OCI-LY3 (cell line): ENCODE measurements around the gene ALKBH5.

Experiments used
- H2AFZ ChIP-seq: fragments of 200-600, 300-600 bp; shearing (Covaris generic); 2 replicates; pipeline ENCODE4 v1.6.0; 2014; ENCODE audit warnings: antibody characterized with exemption, low read depth, low read length
- H3K27ac ChIP-seq: fragments of 200-600, 300-600 bp; sonication (generic); 2 replicates; pipeline ENCODE4 v1.5.1; 2014; ENCODE audit warnings: mild to moderate bottlenecking, low read length, moderate library complexity, mixed read lengths
- H3K27me3 ChIP-seq: fragments of 200-600, 300-600 bp; sonication (generic); 2 replicates; pipeline ENCODE4 v1.6.1; 2014; ENCODE audit warnings: low read depth, low read length, mixed read lengths
- H3K36me3 ChIP-seq: fragments of 200-600, 300-600 bp; sonication (generic); replicated peaks from 2 replicates; pipeline ENCODE3; 2014; ENCODE audit warnings: low read depth, low read length, mixed read lengths
- H3K4me1 ChIP-seq: fragments of 300-600, 200-600 bp; sonication (generic); 2 replicates; pipeline ENCODE4 v1.6.1; 2014; ENCODE audit warnings: low read length, mixed read lengths
- H3K4me2 ChIP-seq: fragments of 200-600, 300-600 bp; sonication (generic); 2 replicates; pipeline ENCODE4 v1.6.1; 2014; ENCODE audit warnings: low read length, mixed read lengths
- H3K4me3 ChIP-seq: fragments of 300-600, 200-600 bp; sonication (generic); 2 replicates; pipeline ENCODE4 v1.5.1; 2014; ENCODE audit warnings: antibody characterized with exemption, mild to moderate bottlenecking, low read length, moderate library complexity
- H3K79me2 ChIP-seq: fragments of 300-600, 200-600 bp; shearing (Covaris generic); 2 replicates; pipeline ENCODE4 v1.6.1; 2014; ENCODE audit warnings: mild to moderate bottlenecking, low read length, mixed read lengths
- H3K9ac ChIP-seq: fragments of 300-600, 200-600 bp; shearing (Covaris generic); 2 replicates; pipeline ENCODE4 v1.6.0; 2014; ENCODE audit warnings: mild to moderate bottlenecking, low read length, moderate library complexity
- H3K9me3 ChIP-seq: fragments of 200-600, 300-600 bp; shearing (Covaris generic); 2 replicates; pipeline ENCODE4 v1.6.1; 2014; ENCODE audit warnings: low read length, mixed read lengths; ENCODE audit not compliant: insufficient read depth
- H4K20me1 ChIP-seq: fragments of 200-600, 300-600 bp; sonication (generic); 2 replicates; pipeline ENCODE4 v1.6.1; 2016; ENCODE audit warnings: low read length, mixed read lengths; ENCODE audit not compliant: insufficient read depth
- CTCF ChIP-seq: fragments of 200-600, 300-600 bp; sonication (generic); IDR thresholded peaks from 2 replicates; pipeline ENCODE4 v1.5.1; 2014; ENCODE audit warnings: antibody characterized with exemption, low read length, low read depth
- EZH2phosphoT487 ChIP-seq: fragments of 200-600 bp; shearing (Covaris generic); IDR thresholded peaks from 2 replicates; pipeline ENCODE4 v1.6.1; 2018; ENCODE audit warnings: antibody characterized with exemption, mixed run types, low read depth

Gene ALKBH5

GRCh38 chr17:18177133-18177532 lies 6.5 kb upstream of the ALKBH5 start:
- H3K4me1 ChIP-seq = peaks cover 10% of the 10 kb centered on the region
- H2AFZ ChIP-seq = no peak overlapping the region
- H3K27me3 ChIP-seq = no peaks in the 10 kb centered on the region
- no peaks in the 10 kb centered on the region for H4K20me1 ChIP-seq
- H3K9ac ChIP-seq = no peak overlapping the region
- TF ChIP-seq CTCF = no peak
- no peak for TF ChIP-seq EZH2phosphoT487
- H3K36me3 ChIP-seq = no peaks in the 10 kb centered on the region
- no peaks in the 10 kb centered on the region for H3K79me2 ChIP-seq
- no peak overlapping the region for H3K27ac ChIP-seq
- no peak overlapping the region for H3K4me3 ChIP-seq
- H3K4me2 ChIP-seq = no peak overlapping the region
- H3K9me3 ChIP-seq = no peaks in the 10 kb centered on the region

GRCh38 chr17:18177722-18178121 lies 5.9 kb upstream of the ALKBH5 start:
- TF ChIP-seq CTCF = no peak
- TF ChIP-seq EZH2phosphoT487 = no peak

GRCh38 chr17:18179196-18179595 lies 4.4 kb upstream of the ALKBH5 start:
- H3K4me3 ChIP-seq = no peak overlapping the region
- H3K9ac ChIP-seq = no peak overlapping the region
- H3K4me2 ChIP-seq = no peak overlapping the region
- H2AFZ ChIP-seq = no peak overlapping the region
- no peaks in the 10 kb centered on the region for H3K36me3 ChIP-seq
- TF ChIP-seq CTCF = no peak
- no peak for TF ChIP-seq EZH2phosphoT487
- H4K20me1 ChIP-seq = no peaks in the 10 kb centered on the region
- peaks cover 1% of the 10 kb centered on the region for H3K79me2 ChIP-seq
- peaks cover 12% of the 10 kb centered on the region for H3K4me1 ChIP-seq
- H3K27ac ChIP-seq = no peak overlapping the region
- no peaks in the 10 kb centered on the region for H3K9me3 ChIP-seq
- no peaks in the 10 kb centered on the region for H3K27me3 ChIP-seq

More at GRCh38 chr17:18177722-18178121, 5.9 kb upstream of the ALKBH5 start:
- no peak overlapping the region for H3K4me3 ChIP-seq
- no peaks in the 10 kb centered on the region for H3K9me3 ChIP-seq
- no peaks in the 10 kb centered on the region for H3K79me2 ChIP-seq
- H3K9ac ChIP-seq = no peak overlapping the region
- peaks cover 12% of the 10 kb centered on the region for H3K4me1 ChIP-seq
- H3K27ac ChIP-seq = no peak overlapping the region
- H2AFZ ChIP-seq = no peak overlapping the region
- no peak overlapping the region for H3K4me2 ChIP-seq
- no peaks in the 10 kb centered on the region for H3K36me3 ChIP-seq
- H4K20me1 ChIP-seq = no peaks in the 10 kb centered on the region
- no peaks in the 10 kb centered on the region for H3K27me3 ChIP-seq

- Histone ChIP-seq H3K9me3 (no peaks in the 10 kb centered on the region), H3K4me1 (peaks cover 12% of the 10 kb centered on the region), H3K9ac (no peak overlapping the region), H3K27ac (no peak overlapping the region), H2AFZ (no peak overlapping the region), H3K4me3 (no peak overlapping the region), H3K36me3 (no peaks in the 10 kb centered on the region), H3K79me2 (peaks cover 7% of the 10 kb centered on the region), H3K27me3 (no peaks in the 10 kb centered on the region), H3K4me2 (no peak overlapping the region), H4K20me1 (0 out of 2 replicates have a peak, but pooled peaks cover under 1% of the 10 kb centered on the region)
- TF ChIP-seq CTCF = no peak
- TF ChIP-seq EZH2phosphoT487 = no peak
These were observed 3.8 kb upstream of the ALKBH5 start for GRCh38 chr17:18179804-18180203.
